G401.6 (cell line): ENCODE measurements around the gene AADACL4.
"Not testable (repeated sequence)": the region's sequence is repeated elsewhere in the genome, so short reads cannot be mapped to it uniquely, and the experiment has no call there.

Experiments used
- FAIRE-seq: peaks from 2 replicates; lab custom pipeline; 2012; peaks lifted over from hg19 to GRCh38; lab: Jason Lieb, UNC

AADACL4 gene

DNA sequence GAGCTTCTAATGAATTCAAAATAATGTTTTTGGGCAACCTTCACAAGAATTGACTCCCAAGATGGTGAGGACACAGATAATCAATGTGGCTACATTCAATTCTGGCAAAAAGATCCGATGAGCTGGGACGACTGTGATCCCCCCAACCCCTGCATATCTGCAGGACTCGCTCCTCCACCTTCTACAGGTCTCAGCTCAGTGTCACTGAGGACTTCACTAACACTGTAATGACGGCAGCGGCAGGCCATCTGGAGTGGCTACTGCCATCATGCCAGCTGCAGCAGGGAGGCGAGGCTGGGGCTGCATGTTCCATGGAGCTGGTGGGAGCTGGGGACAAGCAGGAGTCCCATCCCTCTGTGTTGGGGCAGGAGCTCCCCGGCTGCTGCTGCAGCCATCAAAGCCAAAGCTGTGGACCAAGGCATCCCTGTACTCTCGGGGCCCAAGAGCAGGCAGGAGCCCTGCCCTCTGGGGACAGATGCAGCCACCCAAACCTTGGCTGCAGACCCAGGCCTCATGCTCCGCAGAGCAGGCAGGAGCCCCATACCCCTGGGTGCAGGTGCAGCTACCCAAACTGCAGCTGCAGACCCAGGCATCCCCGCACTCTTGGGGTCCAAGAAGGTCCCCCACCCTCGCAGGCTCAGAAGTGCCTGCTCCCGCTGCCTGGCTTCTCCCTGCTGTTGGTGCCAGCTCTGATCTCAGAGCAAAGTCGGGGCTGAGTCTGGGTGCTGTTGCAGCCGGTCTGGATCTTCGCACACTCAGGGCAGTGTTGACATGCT lies 13.7 kb upstream of the AADACL4 start:
- FAIRE-seq, result no peak

DNA sequence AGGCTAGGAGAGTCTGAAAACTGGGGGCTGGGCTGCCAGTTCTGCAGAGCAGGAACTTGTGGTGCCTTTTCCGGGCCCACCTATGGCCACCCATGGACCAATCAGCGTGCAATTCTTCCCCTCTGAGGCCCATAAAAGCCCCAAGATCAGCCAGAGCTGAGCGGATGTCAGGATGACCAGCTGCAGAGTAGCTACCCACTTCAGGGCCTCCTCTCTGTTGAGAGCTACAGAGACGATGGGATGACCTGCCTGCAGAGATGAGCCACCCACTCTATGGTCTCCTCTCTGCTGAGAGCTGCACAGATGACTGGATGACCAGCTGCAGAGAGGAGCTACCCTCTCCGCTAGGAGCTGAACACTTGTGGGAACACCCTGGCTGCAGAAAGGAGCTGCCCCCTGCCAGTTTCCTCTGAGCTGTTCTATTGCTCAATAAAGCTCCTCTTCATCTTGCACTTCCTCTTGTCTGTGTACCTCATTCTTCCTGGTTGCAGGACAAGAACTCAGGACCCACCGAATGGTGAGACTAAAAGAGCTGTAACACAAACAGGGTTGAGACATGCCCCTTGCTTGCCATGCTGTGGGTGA lies 12.8 kb upstream of the AADACL4 start:
- FAIRE-seq, result no peak

- FAIRE-seq, result no peak
Measured at GRCh38 chr1:12631571-12631970, 12.3 kb upstream of the AADACL4 start.

- no peak for FAIRE-seq
Measured at GRCh38 chr1:12634156-12634555, 9.7 kb upstream of the AADACL4 start.

DNA sequence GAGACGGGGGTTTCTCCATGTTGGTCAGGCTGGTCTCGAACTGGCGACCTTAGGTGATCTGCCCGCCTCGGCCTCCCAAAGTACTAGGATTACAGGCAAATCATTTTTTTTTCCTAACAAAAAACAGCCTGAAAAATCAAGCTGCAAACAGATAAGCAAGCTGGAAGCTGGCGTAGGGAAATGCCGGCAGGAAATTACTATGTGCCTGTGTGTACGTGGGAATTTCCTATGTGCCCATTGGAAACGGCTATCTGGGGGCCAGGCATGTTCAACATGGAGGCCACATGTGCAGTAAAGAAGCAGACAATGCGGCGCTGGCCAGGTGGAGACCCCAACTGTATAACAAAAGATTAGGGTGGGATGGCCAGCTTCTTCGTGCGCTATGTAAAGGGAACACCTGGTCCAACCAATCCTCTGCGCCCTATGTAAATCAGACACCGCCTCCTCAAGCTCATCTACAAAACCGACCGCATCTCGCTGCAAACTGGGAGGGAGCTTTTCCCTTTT lies 9.1 kb upstream of the AADACL4 start:
- no peak for FAIRE-seq

DNA sequence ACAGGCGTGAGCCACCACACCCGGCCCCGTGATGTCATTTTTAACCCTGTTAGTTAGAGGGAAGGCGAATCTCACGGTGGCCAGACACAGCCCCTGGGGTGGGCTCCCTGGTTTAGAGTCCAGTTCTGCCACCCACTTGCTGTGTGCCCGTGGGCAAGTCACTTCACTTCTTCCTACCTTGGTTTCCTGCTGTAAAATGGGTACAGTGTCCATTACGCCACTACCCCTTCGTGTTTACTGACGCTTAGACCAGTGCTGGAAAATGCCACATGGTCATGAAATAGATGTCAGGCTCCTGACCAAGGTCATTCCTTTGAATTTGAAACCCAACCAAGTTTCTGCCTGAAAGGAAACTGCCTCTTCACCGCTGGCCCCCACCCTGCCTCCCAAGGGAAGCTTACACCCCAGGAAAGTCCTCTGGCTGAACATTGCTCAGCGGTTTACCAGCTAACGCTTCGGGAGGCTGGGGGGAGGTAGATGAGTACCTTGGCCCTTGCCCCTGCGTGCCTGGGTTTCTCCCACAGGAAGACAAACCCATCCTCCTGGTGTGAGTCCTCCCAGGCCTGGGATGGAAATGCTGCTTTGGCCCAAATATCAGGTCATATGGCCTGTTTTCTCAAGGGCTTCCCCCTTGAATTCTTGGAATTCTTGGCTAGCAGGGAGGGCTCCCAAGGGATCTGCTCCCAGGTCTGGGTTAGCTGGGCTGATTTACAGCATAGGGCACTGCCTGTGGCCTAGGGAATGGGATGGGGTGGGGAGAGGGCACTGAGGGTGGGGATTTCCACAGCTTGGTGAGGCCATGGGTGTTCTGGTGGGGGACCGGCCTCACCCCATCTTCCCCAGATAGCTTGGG lies 7.6 kb upstream of the AADACL4 start:
- no peak for FAIRE-seq

- FAIRE-seq, result no peak
Measured at GRCh38 chr1:12637693-12638092, 6.2 kb upstream of the AADACL4 start.

- FAIRE-seq, result no peak
Measured at GRCh38 chr1:12640237-12640957, 3.5 kb upstream of the AADACL4 start.

DNA sequence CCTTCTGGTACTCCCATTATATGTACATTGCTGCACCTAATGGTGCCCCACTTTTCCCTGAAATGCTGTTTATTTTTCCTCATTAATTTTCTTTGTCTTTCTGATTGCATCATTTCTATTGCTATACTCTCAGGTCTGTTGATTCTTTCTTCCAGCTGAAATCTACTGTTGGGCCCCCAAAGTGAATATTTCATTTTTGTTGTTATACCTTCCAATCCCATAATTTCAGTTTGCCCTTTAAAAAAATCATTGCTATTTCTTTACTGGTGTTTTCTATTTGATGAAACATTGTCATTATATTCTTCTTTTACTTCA lies 3.0 kb upstream of the AADACL4 start:
- FAIRE-seq, result no peak

DNA sequence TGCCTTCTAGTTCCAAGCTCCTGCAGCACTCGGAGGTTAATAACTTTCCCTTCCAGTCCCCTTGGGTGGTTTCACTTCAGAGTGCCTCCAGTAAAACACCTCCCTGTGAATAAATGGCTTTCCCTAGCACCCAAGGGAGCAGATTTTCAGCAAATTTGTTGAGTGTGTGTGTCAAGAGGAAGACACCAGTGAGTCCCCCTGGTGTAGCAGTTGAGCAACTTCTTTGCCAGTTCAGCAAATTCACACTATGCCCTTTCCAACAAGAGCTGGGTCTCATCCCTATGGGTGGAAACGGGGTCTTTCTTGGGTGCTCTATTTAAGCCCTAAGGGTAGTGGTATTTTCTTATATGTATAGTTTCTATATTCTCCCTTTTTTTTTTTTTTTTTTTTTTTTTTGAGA lies 806 bp upstream of the AADACL4 start:
- FAIRE-seq, result no peak

DNA sequence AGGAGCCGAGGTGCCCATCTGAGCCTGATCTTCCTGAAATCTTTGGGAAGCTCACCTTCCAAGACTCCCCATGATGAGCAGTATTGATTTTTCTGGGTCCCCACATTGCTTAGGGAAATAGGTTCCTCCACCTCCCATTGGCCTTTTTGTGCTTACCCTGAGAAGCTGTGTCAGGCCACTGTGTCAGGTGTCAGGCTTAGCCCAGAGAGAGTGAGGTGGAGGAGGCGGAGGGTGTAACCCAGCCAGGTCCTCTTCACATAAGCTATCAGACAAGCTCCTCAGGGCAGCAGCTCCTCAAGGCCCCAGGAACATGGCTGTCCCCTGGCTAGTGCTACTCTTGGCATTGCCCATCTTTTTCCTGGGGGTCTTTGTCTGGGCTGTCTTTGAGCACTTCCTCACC lies 352 bp downstream of the AADACL4 start:
- no peak for FAIRE-seq

- no peak for FAIRE-seq
Measured at GRCh38 chr1:12644829-12645228, 944 bp downstream of the AADACL4 start.

DNA sequence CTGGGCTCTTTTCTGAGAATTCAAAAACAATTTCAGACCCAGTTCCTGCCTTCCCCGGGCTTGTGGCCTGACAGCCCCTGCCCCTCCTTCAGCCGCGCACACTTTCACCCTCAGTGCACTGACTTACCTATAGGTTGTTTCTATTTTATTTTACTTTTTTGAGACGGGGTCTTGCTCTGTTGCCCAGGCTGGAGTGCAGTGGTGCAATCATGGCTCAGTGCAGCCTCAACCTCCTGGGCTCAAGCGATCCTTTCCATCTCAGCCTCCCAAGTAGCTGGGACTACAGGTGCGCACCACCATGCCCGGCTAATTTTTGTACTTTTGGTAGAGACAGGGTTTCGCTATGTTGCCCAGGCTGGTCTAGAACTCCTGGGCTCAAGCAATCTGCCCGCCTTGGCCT lies 1.5 kb downstream of the AADACL4 start:
- not testable (repeated sequence) for FAIRE-seq

- FAIRE-seq, result no peak
Measured at GRCh38 chr1:12648741-12649140, 4.9 kb downstream of the AADACL4 start.

GRCh38 chr1:12649971-12650421 lies 6.1 kb downstream of the AADACL4 start:
- FAIRE-seq, result no peak

- no peak for FAIRE-seq
Measured at GRCh38 chr1:12654004-12654567, 10.2 kb downstream of the AADACL4 start.

GRCh38 chr1:12654657-12655056 lies 10.8 kb downstream of the AADACL4 start:
- no peak for FAIRE-seq

DNA sequence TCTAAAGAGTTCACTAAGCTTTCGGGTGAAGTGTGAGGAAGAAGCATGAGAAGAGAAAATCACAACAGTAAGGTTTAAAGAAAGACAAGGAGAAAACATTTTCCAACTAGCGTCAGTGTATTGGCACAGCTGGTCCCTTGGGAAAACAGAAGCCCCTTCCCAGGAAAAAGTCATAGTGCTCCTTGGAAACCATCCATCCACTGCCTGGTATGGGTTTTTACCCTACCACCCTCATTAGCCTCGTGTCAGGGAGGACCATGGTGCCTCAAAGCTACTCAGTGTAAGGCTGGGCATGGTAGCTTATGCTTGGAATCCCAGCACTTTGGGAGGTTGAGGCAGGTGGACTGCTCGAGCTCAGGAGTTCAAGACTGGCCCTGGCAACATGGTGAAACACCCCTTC lies 12.7 kb downstream of the AADACL4 start:
- FAIRE-seq, result no peak

DNA sequence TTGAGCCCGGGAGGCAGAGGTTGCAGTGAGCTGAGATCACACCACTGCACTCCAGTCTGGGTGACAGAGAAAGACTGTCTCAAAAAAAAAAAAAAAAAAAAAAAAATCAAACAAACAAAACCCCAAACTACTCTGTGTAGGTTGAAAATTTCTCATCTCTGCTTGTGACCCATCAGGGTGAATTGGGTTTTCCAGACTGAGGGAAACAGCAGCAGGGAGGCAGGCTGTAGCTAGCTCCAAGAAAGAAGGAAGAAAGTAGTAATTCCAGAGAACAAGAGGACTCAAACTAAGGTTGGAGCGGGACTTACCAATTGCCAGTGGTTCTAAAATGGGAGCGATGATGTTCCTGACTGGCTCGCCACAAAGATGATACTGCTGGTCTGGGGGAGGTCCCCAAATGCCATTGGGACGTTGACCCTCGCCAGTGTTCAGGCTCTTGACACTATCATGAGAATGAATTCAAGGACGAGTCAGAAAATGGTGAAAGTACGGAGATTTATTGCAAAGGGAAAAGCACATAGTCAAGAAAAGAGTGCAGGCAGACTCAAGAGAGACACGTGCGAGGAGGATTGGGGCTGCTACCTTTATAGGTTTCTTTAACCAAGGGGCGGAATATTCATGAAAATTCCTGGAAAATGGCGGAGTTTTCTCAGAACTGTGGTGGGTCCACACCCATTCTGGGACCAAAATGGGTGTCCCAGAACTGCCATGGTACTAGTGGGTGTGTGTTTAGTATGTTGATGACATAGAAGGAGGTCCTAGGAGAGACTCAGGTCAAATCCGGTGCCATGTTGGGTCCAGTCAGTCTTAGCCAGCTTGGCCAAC lies 13.4 kb downstream of the AADACL4 start:
- no peak for FAIRE-seq

DNA sequence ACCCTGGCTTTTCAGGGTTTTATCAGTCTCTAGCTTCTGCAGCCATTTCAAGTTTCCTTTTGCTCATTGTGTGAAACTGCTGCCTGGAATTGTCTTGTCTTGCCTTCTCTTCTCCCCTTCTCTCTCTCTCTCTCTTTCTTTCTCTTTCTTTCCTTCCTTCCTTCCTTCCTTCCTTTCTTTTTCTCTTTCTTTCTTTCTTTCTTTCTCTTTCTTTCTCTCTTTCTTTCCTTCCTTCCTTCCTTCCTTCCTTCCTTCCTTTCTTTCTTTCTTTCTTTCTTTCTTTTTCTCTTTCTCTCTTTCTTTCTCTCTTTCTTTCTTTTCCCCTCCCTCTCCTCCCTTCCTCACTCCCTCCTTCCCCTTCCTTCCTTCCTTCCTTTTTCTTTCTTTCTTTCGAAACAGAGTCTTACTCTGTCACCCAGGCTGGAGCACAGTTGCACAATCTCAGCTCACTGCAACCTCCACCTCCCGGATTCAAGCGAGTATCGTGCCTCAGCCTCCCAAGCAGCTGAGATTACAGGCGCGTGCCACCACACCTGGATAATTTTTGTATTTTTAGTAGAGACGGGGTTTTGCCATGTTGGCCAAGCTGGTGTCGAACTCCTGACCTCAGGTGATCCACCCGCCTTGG lies 14.1 kb downstream of the AADACL4 start:
- not testable (repeated sequence) for FAIRE-seq
